Measurements from ENCODE around the gene FGF11.

FGF11 gene

GRCh38 chr17:7408863-7409262, 30.4 kb upstream of the FGF11 start:
- DNase-seq: no peak

GRCh38 chr17:7409716-7410115, 29.6 kb upstream of the FGF11 start:
- DNase-seq: no peak

- no peak for DNase-seq
These were observed 28.5 kb upstream of the FGF11 start for GRCh38 chr17:7410634-7411426.

GRCh38 chr17:7411427-7411750, 27.9 kb upstream of the FGF11 start:
- no peak for DNase-seq

GRCh38 chr17:7413346-7413985, 25.8 kb upstream of the FGF11 start:
- no peak for DNase-seq

GRCh38 chr17:7414837-7415236, 24.5 kb upstream of the FGF11 start:
- no peak for DNase-seq

GRCh38 chr17:7415784-7416183, 23.5 kb upstream of the FGF11 start:
- DNase-seq: no peak

GRCh38 chr17:7416323-7416722, 23.0 kb upstream of the FGF11 start:
- no peak for DNase-seq

- no peak for DNase-seq
These were observed 22.2 kb upstream of the FGF11 start for GRCh38 chr17:7417056-7417655.

GRCh38 chr17:7418472-7419152, 20.7 kb upstream of the FGF11 start:
- no peak for DNase-seq

GRCh38 chr17:7419819-7420610, 19.3 kb upstream of the FGF11 start, which contains the start of gene SPEM1:
Gene SPEM1, plus strand, starts transcription at chr17:7420324. Its CDS starts 61 bp downstream, at chr17:7420385.
- DNase-seq: no peak

GRCh38 chr17:7421186-7421585, 18.1 kb upstream of the FGF11 start:
- DNase-seq: no peak

GRCh38 chr17:7423679-7424078, 15.6 kb upstream of the FGF11 start:
- no peak for DNase-seq

GRCh38 chr17:7425316-7425715, 14.0 kb upstream of the FGF11 start, which contains the start of gene SPEM2:
Gene SPEM2, plus strand, starts transcription at chr17:7425616. Its CDS starts 73 bp downstream, at chr17:7425689.
- no peak for DNase-seq

GRCh38 chr17:7425756-7426155, 13.6 kb upstream of the FGF11 start:
- DNase-seq: no peak

- no peak for DNase-seq
These were observed 13.0 kb upstream of the FGF11 start for GRCh38 chr17:7426203-7426863.

- no peak for DNase-seq
These were observed 12.3 kb upstream of the FGF11 start for GRCh38 chr17:7426896-7427489.

GRCh38 chr17:7427549-7427948, 11.8 kb upstream of the FGF11 start:
- DNase-seq: no peak

- DNase-seq: no peak
These were observed 10.8 kb upstream of the FGF11 start, which contains the start of gene SPEM3 for GRCh38 chr17:7428557-7428956. Gene SPEM3, plus strand, starts transcription at chr17:7428857. Its CDS starts 46 bp downstream, at chr17:7428903.

GRCh38 chr17:7429722-7430121, 9.6 kb upstream of the FGF11 start:
- DNase-seq: no peak

- DNase-seq: no peak
These were observed 8.1 kb upstream of the FGF11 start for GRCh38 chr17:7431231-7431630.

- DNase-seq: no peak
These were observed 7.0 kb upstream of the FGF11 start for GRCh38 chr17:7432296-7432695.
